ENCODE measurements around the gene FZD8.

The FZD8 gene

GRCh38 chr10:35608328-35608672 lies 33.8 kb downstream of the FZD8 start:
- in situ Hi-C loops (cut with MboI; ENCODE audit: low sequenced_read_pairs): no loop called here

DNA sequence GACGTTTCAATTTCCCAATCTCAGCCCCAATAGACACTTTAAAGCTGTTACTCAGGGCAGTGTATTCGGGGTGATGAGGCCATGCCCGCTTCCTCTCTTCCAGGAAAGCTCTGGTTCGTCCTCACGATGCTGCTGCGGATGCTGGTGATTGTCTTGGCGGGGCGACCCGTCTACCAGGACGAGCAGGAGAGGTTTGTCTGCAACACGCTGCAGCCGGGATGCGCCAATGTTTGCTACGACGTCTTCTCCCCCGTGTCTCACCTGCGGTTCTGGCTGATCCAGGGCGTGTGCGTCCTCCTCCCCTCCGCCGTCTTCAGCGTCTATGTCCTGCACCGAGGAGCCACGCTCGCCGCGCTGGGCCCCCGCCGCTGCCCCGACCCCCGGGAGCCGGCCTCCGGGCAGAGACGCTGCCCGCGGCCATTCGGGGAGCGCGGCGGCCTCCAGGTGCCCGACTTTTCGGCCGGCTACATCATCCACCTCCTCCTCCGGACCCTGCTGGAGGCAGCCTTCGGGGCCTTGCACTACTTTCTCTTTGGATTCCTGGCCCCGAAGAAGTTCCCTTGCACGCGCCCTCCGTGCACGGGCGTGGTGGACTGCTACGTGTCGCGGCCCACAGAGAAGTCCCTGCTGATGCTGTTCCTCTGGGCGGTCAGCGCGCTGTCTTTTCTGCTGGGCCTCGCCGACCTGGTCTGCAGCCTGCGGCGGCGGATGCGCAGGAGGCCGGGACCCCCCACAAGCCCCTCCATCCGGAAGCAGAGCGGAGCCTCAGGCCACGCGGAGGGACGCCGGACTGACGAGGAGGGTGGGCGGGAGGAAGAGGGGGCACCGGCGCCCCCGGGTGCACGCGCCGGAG lies 34.4 kb downstream of the FZD8 start:
- in situ Hi-C loops (cut with MboI; ENCODE audit: low sequenced_read_pairs): no loop called here

GRCh38 chr10:35606430-35606829 lies 35.7 kb downstream of the FZD8 start:
- in situ Hi-C loops (cut with MboI; ENCODE audit: low sequenced_read_pairs): no loop called here

- in situ Hi-C loops (cut with MboI; ENCODE audit: low sequenced_read_pairs): no loop called here
Measured at GRCh38 chr10:35605191-35605590, 36.9 kb downstream of the FZD8 start, which contains the start of gene GJD4. Gene GJD4 (plus strand): TSS chr10:35605341. CDS start chr10:35605568, 227 bp downstream.

DNA sequence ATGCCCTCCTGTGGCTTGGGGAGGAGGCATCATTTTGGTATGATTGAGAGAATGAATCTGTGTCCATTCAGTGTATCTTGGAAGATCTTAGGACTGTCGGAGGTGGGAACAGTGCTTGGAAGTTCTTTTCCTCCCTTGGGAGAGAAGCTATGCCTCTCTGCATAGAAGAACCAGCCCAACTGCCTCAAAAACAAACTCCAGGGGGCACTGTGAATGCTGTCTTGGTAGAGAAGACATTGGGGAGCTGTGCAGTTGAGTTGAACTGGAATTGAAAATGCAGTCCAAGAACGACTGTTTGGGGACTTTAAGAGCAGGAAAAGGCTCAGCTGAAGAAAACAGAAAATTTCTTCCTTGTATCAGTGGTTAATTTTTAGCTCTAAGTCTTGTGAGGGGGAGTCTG lies 41.9 kb downstream of the FZD8 start:
- in situ Hi-C loops (cut with MboI; ENCODE audit: low sequenced_read_pairs): no loop called here

GRCh38 chr10:35598379-35598778 lies 43.7 kb downstream of the FZD8 start:
- in situ Hi-C loops (cut with MboI; ENCODE audit: low sequenced_read_pairs): no loop called here

GRCh38 chr10:35595106-35595505 lies 47.0 kb downstream of the FZD8 start:
- in situ Hi-C loops (cut with MboI; ENCODE audit: low sequenced_read_pairs): no loop called here

- in situ Hi-C loops (cut with MboI; ENCODE audit: low sequenced_read_pairs): no loop called here
Measured at GRCh38 chr10:35594115-35595079, 47.7 kb downstream of the FZD8 start.

DNA sequence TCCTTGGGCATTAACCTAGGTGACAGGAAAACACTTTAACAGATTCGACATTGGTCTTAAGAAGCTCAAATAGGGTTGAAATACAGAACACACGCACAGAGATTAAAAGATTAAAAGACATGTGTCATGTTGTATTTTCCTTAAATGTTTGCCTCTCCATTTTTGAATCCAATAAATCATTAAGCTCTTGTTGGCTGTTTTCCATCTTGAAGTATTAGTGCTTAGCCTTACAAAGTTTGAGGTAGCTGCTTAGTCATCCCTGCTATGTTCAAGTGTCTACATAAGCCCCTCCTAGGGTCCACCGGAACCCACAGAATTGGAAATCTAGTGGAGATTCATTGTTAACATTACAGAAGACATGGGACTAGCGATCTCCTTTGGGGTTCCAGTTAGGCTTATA lies 49.7 kb downstream of the FZD8 start:
- in situ Hi-C loops (cut with MboI; ENCODE audit: low sequenced_read_pairs): no loop called here

- in situ Hi-C loops (cut with MboI; ENCODE audit: low sequenced_read_pairs): no loop called here
Measured at GRCh38 chr10:35588836-35589235, 53.3 kb downstream of the FZD8 start.
